Epithelial cell of prostate (primary cell): Measurements from ENCODE around the gene VTN.

Experiments used
- DNase-seq: peaks from one replicate; pipeline ENCODE4 v3.0.0-alpha.2; 2011; ENCODE audit warnings: low read depth, low spot score
- H3K27ac ChIP-seq: fragments of 450-650 bp; 2 replicates; pipeline ENCODE4 v1.5.1; 2017; ENCODE audit warnings: mild to moderate bottlenecking

VTN gene, protein sequence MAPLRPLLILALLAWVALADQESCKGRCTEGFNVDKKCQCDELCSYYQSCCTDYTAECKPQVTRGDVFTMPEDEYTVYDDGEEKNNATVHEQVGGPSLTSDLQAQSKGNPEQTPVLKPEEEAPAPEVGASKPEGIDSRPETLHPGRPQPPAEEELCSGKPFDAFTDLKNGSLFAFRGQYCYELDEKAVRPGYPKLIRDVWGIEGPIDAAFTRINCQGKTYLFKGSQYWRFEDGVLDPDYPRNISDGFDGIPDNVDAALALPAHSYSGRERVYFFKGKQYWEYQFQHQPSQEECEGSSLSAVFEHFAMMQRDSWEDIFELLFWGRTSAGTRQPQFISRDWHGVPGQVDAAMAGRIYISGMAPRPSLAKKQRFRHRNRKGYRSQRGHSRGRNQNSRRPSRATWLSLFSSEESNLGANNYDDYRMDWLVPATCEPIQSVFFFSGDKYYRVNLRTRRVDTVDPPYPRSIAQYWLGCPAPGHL

DNA sequence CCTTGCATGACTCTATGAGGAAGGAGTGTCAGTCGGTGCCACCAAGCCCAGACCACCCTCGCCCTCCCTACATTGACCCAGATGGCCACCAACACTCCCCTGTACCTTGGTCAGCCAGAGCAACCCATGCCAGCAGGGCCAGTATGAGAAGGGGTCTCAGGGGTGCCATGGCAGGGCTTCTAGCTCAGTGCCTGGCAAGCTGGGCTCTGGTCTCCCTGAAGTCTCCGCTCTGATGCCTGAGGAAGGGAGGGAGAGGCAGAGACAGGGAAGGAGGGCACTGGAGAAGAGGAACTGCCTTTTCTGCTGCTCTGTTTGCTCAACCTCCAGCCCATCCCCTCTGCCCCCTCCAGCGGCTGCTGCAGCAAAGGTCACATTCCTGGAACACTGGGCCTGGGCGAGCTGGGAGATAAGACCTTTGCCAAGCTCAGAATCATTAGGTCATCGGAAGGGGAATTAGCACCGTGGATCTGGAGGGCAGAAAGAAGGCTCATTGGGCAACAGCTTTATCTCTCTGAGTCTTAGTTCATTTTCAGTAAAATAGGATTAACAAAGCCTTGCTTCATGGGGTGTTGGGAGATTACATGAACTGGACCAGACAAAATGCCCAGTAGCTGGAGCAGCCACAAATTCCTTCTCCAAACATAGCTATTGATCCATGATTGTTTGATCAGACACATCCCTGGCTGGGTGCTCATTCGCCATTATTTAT lies at the start of gene VTN:
VTN (minus strand) TSS at position 273 of the 709 bp plus-strand sequence; CDS start at position 169, 104 bp downstream.
- DNase-seq: no peak
- H3K27ac ChIP-seq: no peak within 1 kb of the TSS

DNA sequence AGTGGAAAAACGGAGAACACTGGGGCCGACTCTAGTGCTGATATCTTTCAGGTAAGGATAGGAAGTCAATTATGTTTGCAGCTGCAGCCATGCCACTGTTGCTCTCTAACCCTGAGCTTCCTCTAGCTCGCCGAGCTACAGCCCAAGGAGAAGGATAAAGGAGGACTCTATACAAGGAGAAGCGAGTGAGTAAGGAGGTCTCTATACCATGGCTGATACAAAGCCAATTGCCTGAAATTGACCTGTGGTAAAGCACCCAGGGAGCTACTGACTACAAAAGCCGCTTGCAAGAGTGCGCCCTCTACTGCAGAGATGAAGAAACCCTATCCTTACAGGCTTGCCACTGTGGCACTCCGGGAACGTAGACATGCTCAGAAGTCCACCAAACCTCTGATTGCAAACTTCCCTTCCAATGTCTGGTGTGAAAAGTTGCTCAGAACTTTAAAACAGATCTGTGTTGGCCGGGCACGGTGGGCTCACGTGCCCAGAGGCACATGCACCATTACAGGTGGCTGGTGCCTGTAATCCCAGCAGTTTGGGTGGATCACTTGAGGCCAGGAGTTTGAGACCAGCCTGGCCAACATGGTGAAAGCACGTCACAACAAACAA lies 46.7 kb upstream of the VTN start:
- peak; percentile 31 for DNase-seq
- no peak overlapping the region for H3K27ac ChIP-seq

DNA sequence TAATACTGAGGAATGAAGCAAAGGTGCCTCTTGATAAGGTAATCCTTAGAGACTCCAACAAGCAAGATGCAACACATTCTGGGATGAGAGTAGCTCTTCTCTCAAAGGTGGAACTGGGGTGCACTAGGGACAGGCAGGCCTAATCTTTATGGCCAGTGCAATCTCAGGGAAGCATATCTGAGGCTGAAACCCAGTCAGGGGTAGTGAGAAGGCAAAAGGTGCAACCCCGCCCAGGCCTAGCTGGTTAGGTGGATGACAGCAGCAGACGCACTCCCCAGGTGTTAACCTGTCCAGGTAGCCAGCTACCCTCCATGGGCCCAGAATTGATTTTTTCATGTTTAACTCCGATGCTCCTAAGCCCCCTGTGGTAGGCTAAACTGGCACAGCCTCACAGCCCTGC lies 45.8 kb upstream of the VTN start:
- DNase-seq: no peak
- H3K27ac ChIP-seq: no peak overlapping the region

DNA sequence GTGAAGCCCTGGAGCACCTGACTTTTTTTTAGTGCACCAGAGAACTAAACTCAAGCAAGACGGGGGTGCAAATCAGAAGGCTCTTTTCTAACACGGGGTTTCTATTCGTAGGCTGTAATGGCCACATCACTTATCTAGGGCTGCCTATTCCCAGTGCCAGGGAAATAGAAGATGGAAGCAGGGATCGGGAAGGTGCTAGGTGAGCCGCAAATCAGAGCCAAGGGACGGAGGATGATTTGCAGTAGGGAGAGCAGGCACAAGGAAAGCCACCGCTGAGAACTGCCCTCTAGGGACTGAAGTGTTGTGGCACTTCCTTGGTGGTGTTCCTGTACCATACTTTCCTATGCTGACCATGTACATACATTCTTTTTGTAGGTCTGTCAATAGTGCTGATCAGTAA lies 43.7 kb upstream of the VTN start:
- no peak overlapping the region for H3K27ac ChIP-seq
- no peak for DNase-seq

DNA sequence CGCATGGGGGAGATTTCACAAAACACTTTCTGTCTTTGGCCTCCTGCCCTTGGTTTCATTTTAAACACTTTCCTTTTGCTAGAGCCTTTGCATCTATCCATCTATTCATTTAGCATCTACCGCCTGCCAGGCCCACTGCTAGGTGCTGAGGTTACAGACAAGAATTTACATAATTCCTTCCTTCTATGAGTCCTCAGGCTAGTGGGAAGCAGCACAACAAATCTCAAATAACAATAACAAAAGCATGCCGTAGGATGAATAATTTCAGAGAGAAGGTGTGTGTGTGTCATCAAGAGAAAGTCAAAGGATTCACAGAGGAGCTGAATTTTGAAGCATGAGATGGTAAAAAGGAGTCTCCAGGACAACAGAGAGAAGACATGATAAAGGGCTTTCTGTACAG lies 42.0 kb upstream of the VTN start:
- no peak overlapping the region for H3K27ac ChIP-seq
- DNase-seq: peak; percentile 26

DNA sequence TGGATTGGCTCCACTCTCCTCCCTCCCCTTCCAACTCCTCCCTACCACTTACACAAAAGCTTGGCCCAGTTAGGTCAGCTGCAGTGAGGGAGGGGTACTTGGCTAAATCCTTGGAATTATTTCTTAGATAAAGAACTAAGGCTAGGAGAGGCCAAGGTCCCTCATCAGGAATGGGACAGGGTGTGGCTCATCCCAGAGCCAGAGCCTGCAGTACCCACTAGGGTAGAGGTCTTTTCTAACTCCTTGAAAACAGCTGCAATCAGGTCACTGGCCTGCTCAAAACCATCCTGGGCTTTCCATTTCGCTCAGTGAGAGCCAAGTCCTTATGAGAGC lies 37.8 kb upstream of the VTN start:
- DNase-seq: no peak
- H3K27ac ChIP-seq: peak overlapping the region; percentile 62

DNA sequence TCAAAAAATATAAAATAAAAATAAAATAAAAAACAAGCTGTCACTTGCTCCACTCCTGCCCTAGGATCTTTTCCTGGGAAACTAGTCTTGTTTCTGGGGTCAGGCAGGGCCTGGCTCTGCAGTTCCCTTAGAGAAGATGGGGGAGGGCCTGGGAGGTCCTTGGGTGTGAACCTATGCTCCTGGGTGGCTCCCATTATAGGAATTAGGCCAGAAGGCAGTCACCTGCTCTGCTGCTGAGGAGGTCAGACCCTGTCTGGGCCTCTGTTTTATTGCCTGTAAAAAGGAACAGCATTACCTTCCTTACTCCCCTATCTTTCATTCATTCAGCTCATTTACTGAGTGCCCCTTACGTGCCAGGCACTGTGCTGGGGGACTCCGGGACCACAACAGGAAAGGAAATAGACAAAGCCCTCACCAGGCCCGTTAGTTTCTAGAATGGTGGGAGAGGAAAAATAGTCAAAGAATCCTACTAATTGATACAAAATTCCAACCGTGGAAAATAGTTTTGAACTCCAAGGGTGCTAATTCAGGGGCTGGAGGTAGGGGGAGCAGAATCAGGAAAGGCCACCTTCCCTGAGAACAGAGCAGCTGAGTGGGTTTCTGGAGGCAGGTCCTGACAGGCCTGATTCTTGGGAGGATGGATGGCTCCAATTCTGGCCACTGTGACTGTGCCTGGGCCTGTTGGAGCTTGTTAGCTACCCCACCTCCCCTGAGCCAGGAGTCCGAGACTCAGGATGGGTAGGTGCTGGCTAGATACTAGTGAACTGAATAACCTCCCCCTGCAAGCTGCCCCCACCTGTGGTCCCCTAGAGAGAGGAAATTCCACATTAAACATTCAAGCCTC lies 37.2 kb upstream of the VTN start:
- H3K27ac ChIP-seq: peak overlapping the region; percentile 62
- DNase-seq: peak; percentile 86

DNA sequence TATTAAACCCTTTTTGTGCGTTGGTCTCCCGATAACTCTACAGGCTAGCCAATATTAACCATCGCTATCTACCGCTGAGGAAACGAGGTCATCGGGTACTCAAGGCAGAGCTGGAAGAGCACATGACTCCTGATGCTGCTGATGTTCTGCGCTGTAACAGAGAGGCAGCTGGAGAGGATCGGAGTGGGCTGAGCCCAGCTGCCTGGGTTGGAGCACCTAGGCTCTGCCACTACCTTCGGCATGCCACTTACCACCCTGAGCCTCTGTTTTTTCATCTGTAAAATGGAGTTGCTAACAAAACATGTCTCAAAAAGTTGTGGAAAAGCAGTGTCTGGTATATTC lies 36.3 kb upstream of the VTN start:
- DNase-seq: no peak

DNA sequence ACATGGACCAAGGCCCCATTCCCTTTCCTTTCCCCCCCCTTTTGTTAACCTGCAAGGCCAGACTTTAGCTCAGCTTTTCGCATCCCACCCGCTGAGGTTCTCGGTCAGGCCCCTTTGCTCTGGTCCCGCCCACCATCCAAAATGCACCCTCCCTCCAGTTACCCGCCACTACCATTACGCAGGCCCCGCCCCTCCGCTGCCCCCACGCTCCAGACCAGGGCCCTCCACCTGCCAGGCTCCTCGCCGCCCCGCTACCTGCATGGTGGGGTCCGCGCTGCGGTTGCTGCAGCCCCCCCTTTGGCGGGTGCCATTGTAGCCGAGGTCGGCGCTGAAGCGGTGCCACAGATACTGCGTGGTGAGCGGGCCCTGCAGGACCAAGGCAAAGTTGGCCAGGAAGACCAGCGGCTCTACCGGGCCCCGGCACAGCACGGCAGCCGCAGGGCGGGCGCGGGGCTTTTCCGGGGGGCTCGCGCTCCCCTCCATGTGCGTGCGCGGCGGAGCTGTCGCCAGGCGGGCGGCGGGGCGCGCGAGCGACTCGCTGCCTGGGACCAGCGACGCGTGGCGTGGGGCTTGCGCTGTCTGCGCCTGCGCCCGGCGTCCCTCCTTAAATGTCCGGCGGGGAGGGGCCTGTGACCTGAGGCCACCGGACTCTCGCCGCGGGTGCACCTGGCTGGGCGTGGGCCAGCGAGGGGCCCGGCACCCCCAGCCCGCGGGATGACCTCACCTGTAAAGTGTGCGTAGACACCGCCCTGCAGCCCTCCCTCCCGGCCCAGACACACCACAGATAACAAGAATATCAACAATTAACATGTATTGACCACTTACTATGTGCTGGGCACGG lies 35.7 kb upstream of the VTN start, which contains the start of gene SLC46A1:
SLC46A1 (minus strand) TSS at position 581 of the 841 bp plus-strand sequence; CDS start at position 483, 98 bp downstream.
- no peak for DNase-seq
- peak within 1 kb of the TSS; percentile 62 for H3K27ac ChIP-seq

More for the DNA sequence above, 36.3 kb upstream of the VTN start:
- peak overlapping the region; percentile 62 for H3K27ac ChIP-seq

DNA sequence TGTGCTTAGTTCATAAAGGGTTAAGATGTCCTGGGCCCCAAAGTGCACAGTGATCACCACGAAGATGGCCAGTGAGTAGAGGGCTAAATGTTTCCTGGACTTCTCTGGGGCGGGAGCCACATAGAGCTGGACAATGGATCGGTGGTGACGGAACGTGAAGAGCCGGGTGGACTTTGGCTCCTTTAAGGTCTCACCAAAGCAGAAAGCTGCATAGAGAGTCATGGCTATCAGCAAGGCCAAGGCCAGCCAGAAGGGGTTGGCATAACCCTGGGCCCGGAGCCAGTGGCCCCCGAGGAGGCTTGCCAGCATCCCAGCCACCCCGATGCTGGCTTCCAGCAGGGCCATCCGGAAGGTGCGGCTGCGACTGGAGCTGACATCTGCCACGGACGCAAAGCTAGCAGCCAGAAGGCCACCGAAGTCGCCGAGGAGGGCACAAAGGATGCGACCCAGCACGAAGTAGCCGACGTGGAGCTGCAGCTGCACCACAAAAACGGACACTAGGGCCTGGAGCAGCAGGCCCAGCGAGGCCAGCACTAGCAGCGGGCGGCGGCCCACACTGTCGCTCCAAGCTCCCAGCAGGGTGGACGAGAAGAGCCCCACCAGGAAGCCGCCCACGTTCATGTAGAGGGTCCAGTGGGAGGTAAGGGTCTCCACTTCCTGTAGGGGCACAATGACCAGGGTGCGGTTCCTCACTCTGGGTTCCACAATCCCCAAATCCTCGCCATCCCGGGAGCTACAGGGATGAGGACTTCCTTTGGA lies 34.9 kb upstream of the VTN start:
- no peak overlapping the region for H3K27ac ChIP-seq
- no peak for DNase-seq

DNA sequence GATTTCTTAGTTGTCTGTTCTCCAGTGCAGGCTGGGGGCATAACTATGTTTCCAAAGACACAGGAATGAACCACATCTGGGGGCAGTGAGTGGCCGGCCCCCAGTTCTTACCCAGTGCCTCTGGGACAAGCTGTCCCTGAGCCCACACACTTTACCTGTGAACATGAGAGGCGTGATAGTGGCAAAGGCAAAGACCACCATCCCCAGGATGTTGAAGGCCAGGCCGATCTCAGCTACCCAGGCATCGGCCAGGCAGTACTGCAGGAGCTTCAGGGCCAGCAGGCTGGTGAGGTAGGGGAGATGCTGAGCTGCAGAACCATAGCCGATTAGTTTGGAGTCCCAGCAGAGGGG lies 34.3 kb upstream of the VTN start:
- no peak overlapping the region for H3K27ac ChIP-seq
- DNase-seq: no peak

DNA sequence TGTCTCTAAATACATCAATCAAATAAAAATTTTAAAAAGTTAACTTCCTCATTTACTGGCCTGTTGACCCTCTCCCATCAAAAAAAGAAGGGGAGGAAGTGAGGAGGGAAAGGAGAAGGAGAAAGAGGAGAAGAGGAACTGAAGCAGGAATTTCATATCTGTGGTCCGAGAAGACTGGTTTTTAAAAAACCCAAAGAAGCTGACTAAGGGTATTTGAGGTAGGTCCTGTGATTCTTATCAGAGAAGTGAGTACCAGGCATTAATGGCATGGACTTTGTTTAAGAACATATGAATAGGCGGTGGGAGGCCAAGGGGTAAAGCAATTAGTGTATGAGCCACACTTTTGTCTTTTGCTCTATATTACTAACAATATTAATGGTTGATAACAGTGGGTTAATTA lies 33.9 kb upstream of the VTN start:
- no peak overlapping the region for H3K27ac ChIP-seq
- no peak for DNase-seq

DNA sequence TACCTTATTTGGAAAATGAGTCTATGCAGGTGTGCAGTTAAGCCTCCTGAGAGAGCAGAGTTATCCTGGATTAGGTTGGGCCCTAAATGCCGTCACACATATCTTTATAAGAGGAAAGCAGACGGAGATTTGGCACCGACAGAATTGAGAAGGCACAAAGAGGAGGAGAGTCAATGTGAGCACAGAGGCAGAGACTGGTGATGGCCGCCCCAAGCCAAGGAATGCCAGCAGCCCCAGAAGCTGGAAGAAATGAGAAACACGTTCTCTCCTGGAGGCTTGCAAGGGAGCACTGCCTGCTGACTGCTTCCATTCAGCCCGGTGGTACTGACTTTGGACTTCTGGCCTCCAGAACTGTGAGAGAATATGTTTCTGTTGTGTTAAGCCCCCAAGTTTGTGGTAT lies 32.7 kb upstream of the VTN start:
- DNase-seq: no peak
- no peak overlapping the region for H3K27ac ChIP-seq

DNA sequence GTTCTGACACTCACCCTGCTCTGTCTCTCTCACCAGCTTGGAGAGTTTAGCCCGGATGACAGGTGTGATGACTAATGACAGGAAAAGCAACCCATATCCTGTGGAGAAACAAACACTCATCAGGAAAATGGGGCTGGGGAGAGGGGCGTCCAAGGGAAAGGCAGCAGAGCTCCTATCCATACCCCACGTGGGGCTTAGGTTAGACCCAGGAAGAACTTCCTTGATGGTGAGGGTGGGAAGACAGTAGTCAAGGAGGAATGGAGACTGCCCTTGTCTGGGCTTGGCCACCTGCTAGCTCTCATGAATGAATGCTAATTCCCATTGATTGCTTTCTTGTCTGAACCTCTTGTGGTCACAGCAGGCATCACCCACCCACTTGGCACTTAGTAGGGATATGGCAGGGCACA lies 32.1 kb upstream of the VTN start:
- no peak for DNase-seq
- no peak overlapping the region for H3K27ac ChIP-seq

DNA sequence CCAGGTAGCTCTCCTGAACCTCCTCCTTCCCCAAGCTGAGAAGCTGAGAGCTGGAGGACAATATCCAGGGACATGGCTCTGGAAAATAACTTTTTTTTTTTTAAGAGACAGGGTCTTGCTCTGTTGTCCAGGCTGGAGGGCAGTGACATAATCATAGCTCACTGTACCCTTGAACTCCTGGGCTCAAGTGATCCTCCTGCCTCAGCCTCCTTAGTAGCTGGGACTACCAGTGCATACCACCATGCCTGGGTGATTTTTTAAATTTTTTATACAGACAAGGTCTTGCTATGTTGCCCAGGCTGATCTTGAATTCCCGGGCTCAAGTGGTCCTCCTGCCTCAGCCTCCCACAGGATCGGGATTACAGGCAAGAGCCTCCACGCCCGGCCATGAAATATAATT lies 29.7 kb upstream of the VTN start:
- DNase-seq: no peak
- H3K27ac ChIP-seq: no peak overlapping the region

DNA sequence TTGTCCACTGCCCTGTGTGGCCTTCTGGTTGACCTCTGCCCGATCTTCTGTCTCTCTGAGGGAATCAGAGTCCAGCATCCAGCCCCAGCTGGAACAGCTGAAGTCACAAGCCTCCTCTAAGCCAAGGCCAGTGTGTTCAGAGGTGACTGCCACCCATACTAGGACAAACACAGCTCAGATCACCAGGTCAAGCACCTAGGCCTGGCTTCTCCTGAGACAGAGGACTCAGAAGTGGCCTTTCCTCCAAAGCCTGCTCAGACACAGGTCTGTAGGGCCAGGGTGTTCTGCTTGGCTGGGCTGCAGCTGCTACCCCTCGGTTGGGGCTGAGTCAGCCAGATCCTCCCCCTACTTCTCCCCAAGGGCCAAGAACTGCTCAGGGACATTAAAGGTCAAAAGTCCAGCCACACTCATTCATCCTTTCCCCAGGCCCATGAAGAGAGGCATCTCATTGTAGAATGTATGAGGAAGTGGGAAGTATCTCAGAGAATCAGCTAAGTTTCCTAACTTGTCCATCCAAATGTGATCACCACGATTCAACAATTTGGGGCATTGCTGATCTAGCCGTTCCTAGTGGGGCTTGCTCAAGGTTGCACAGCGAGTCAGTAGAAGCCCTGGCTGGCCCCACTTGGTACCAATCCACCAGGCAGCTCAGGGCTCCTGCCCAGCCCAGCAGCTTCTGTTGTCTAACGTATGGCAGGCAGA lies 28.3 kb upstream of the VTN start:
- no peak overlapping the region for H3K27ac ChIP-seq
- no peak for DNase-seq

DNA sequence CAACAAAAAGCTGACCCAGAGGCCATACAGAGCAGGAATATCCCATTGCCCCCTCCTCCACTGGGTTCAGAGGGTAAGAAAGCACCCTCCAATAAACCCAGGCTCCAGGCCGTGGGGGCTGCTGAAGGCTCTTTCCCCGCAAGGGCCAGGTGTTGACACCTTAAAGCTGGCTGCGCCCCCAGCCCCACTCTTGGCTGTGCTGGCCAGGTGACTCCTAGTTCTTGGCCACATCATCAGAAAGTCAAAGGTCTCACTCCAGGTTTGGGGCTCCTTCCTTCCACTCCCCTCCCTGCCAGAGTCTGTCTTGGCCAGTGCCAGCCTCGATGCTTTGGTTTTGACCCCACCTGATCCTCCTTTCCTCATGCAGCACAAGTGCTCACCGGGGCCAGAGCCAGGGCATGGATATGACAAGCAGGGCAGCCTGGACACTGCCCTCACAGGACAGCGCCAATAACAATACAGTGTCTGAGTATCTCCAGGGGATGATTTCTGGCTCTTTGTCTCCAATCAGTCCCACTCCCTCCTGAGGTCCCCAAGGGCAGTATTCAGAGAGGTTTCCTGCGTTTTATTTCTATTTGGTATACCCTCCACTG lies 27.7 kb upstream of the VTN start:
- H3K27ac ChIP-seq: no peak overlapping the region
- DNase-seq: no peak

DNA sequence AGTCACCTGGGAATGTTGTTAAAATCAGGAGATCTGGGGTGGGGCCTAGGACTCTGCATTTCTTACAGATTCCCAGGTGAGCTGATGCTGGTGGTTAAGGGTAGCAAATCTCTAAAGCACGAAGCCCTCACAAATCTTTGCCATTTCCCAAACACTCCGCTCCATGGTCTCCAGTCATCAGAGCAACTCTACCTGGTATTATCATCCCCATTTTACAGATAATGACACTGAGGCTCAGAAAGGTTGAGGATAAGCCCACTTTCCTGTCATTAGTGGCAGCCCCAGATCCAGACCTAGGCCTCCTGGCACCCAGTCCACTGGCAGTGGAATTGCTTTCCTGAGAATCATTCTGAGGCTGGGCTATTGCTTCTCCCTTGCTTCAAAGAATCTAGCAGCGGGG lies 27.2 kb upstream of the VTN start:
- no peak for DNase-seq
- no peak overlapping the region for H3K27ac ChIP-seq
